C4-2B (cell line): ENCODE measurements around the gene MICAL2.

Experiments used
- H3K27ac ChIP-seq: fragments of 450-650 bp; 2 replicates; pipeline ENCODE4 v1.5.1; 2017
- ZFX ChIP-seq: fragments of 450-650 bp; IDR thresholded peaks from 2 replicates; pipeline ENCODE4 v1.6.1; 2017
- TF ChIP-seq, protein P1 (sequence below): fragments of 450-650 bp; conservative IDR thresholded peaks from 2 replicates; pipeline ENCODE4 v1.5.1; 2017; ENCODE audit warnings: mild to moderate bottlenecking

MICAL2 gene

DNA sequence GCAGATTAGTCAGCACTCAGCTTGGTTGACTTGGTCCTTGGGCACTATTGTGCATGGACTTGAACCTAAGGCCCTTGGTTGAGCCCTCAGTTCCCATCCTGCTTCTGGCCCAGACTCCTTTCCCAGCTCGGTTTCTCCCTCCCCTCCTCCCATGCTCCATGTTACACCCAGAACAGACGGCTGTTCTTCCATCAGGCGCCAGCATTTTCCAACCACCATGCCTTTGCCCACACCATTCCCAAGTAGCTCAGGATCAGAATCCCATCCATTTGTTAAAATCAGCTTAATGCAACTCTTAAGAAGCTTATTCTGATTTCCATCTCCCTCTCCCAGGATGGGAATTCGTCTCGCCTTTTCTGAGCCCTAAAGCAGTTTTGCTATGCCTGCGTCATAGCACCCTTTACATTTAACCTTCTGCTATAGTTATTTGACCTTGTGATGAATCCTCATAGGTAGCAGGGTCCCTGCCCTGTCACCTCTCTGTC is 110.7 kb downstream of the MICAL2 start:
- peak overlapping the region; percentile 37; the same call in 1 of the 2 replicates for H3K27ac ChIP-seq
- TF ChIP-seq, protein P1, sequence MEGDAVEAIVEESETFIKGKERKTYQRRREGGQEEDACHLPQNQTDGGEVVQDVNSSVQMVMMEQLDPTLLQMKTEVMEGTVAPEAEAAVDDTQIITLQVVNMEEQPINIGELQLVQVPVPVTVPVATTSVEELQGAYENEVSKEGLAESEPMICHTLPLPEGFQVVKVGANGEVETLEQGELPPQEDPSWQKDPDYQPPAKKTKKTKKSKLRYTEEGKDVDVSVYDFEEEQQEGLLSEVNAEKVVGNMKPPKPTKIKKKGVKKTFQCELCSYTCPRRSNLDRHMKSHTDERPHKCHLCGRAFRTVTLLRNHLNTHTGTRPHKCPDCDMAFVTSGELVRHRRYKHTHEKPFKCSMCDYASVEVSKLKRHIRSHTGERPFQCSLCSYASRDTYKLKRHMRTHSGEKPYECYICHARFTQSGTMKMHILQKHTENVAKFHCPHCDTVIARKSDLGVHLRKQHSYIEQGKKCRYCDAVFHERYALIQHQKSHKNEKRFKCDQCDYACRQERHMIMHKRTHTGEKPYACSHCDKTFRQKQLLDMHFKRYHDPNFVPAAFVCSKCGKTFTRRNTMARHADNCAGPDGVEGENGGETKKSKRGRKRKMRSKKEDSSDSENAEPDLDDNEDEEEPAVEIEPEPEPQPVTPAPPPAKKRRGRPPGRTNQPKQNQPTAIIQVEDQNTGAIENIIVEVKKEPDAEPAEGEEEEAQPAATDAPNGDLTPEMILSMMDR: no peak
- TF ChIP-seq ZFX: no peak

DNA sequence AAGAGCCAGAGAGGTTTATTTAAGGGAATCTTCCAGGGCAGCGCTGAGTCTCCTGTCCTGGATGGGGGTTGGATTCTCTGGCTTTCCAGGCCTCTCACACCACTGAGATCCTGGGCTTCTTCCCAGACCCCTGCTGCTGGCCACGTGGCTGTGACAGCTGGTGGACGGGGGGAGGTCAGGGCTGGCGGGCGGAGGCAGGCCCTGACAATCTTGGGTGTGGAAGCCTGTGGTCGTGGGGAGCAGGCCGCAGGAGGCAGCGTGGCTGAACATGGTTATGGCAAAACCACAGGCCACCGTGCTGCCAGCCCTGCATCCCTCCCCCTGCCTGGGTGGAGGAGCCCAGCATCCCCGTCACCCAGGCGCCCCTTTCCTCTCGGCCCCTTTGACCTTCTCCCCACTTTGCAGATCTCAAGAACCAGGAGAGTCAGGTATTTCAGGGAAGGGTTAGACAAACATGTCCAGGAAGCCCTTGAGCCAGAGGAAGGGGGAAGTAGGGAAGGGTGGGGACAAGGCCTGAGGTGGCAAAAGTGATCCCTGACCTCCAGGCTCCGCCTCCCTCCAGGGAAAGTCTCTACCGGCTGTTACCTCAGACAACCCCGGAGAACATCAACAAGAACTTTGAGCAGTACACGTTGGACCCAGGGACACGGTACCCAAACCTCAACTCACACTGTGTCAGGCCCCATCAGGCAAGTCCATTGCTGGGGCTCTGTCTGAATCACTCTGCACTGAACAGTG is 111.8 kb downstream of the MICAL2 start:
- H3K27ac ChIP-seq: no peak overlapping the region
- TF ChIP-seq ZFX: no peak
- TF ChIP-seq, protein P1: no peak

DNA sequence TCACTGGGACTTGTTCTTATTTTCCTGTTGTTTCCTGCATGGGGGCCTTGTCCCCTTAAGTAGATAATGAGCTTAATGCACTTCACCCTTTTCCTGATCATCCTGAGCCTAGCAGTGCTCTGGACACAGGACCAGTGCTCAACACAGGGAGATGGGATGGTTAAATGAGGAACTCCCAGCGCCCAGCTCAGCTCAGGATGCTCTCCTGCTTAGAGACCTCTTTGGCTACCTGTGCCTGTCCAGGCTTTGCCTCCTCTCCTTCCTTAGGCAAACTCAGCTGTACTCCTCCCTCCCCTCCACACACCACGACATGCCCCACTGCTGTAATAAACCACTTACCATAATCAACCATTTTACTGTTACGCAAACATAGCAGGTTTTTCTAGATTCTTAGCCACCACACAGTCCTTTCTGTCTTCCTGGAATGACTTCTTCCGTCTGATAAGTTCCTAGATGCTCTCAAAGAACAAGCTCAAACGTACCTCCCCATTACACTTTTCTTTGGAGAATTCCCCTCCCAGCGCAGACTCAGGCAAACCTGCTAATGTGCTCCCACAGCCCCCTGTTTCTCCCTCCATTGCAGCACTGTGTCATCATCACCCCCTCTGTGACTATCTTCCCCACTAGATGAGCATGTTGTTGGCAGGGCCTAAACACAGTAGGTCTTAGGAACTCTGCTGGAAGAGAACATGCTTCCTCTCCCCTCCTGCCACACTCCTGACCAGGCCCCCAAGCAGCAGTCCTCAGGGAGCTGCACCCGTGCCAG is 113.6 kb downstream of the MICAL2 start:
- TF ChIP-seq ZFX: no peak
- TF ChIP-seq, protein P1: no peak
- H3K27ac ChIP-seq: peak overlapping the region; percentile 49

DNA sequence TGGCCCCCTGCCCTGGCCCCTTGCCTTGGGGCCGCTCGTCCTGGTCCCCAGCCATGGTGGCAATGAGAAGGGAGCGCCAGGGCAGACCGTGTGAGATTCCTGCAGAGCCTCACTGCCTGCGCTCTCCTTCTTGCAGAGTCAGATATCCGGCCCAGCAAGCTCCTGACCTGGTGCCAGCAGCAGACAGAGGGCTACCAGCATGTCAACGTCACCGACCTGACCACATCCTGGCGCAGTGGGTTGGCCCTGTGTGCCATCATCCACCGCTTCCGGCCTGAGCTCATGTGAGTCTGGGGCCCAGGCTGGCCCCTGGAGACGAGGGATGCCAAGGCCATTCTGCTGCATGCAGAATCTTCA is 114.1 kb downstream of the MICAL2 start:
- TF ChIP-seq ZFX: no peak
- TF ChIP-seq, protein P1: no peak
- peak overlapping the region; percentile 49 for H3K27ac ChIP-seq

DNA sequence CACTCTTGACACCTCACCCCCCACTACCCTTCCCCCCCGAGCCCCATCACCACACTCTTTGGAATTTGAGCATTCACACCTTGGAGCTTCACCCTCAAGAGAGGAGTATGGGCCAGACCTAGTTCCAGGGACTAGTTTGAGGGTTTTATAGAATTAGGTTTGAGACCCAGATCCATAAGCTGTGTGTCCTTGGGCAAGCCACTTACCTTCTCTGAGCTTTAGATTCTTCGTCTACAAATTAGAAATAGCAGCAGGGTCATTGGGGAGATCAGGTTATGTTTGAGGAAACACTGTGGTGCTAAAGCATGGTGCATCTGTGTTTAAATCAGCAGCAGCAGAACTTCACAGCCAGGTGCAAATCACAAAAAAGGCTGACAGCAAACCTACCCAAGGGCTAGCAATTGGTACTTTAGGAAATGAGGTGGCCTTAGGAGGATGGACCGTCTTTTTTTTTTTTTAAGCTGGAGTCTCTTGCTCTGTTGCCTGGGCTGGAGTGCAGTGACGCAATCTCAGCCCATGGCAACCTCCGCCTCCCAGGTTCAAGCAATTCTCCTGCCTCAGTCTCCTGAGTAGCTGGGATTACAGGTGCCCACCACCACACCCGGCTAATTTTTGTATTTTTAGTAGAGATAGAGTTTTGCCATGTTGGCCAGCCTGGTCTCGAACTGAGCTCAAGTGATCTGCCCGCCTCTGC is 114.8 kb downstream of the MICAL2 start:
- no peak overlapping the region for H3K27ac ChIP-seq
- TF ChIP-seq ZFX: no peak
- TF ChIP-seq, protein P1: no peak

DNA sequence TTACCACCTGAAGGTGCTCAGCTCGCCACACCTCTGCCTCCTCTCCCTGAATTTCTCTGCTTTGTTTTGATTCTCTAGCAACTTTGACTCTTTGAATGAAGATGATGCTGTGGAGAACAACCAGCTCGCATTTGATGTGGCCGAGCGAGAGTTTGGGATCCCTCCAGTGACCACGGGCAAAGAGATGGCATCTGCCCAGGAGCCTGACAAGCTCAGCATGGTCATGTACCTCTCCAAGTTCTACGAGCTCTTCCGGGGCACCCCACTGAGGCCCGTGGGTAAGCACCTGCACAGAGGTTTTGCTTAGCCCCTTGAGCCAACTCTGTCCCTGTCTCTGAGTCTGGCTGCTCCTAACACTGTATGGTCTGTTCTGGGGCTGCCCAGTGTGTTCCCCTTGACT is 115.7 kb downstream of the MICAL2 start:
- TF ChIP-seq, protein P1: no peak
- TF ChIP-seq ZFX: no peak
- no peak overlapping the region for H3K27ac ChIP-seq
